B cell (primary cell): ENCODE results near the gene WDR13.
A peak's percentile ranks its signal among the peaks of the same experiment; 100 is the strongest.

Experiments used
- CTCF ChIP-seq: fragments of 200-600 bp; IDR thresholded peaks from one replicate; pipeline ENCODE4 v1.8.0; 2022; ENCODE audit warnings: antibody characterized with exemption, mild to moderate bottlenecking
- EZH2 ChIP-seq: IDR thresholded peaks from 2 replicates; pipeline ENCODE4 v1.6.1; 2012; ENCODE audit warnings: borderline replicate concordance, low read depth, mild to moderate bottlenecking, moderate library complexity, low read length; ENCODE audit not compliant: insufficient read depth, poor library complexity, severe bottlenecking

- TF ChIP-seq CTCF: peak; percentile 65
- no peak for TF ChIP-seq EZH2
These were observed 51.1 kb downstream of the WDR13 start for GRCh38 chrX:48648336-48648751.
